A172 (cell line): ENCODE measurements around the gene OBSCN. TPM values are rescaled to one million over a fixed set of nuclear protein-coding genes. Genes with fewer than 3 reads are reported as not detected.

Source experiments
- DNase-seq: peaks from one replicate; pipeline ENCODE4 v3.0.0-alpha.2; 2015; ENCODE audit warnings: low spot score
- total RNA-seq: library from RNA; depleted of rRNA; stranded (reverse); fragments of >200 nt; shearing (Covaris generic); gene quantifications from 2 replicates; pipeline ENCODE4 v1.2.3, GENCODE V29; 2014

The OBSCN gene
- total RNA-seq, 1 experiment from 2014 or later = 9.9 TPM

DNA sequence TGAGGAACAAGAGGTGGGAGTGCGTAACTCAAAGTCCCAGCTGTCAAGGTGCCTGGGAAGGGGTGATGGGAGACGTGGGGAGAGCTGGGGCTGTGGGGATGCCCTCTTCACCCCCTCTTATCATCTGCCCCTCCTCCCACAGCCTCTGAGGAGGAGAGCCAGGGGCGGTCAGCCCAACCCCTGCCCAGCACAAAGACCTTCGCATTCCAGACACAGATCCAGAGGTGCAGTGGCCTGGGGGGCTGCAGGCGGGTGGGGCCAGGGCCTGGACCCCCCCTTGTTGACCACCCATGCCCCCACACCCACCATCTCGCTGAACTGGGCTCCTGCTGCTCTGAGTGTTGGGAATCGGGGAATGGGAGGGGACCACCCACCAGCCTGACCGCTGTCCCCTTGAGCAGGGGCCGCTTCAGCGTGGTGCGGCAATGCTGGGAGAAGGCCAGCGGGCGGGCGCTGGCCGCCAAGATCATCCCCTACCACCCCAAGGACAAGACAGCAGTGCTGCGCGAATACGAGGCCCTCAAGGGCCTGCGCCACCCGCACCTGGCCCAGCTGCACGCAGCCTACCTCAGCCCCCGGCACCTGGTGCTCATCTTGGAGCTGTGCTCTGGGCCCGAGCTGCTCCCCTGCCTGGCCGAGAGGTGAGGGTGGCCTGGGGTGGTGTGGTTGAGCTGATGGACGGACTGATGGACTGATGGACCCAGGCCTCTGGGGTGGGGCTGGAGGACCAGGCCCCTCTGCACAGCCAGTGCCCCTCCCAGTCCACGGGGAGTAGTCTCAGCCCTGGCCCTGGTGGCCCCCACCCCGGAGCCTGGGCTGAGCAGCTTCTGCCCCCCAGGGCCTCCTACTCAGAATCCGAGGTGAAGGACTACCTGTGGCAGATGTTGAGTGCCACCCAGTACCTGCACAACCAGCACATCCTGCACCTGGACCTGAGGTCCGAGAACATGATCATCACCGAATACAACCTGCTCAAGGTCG lies 169.1 kb downstream of the OBSCN start:
- DNase-seq = no peak

DNA sequence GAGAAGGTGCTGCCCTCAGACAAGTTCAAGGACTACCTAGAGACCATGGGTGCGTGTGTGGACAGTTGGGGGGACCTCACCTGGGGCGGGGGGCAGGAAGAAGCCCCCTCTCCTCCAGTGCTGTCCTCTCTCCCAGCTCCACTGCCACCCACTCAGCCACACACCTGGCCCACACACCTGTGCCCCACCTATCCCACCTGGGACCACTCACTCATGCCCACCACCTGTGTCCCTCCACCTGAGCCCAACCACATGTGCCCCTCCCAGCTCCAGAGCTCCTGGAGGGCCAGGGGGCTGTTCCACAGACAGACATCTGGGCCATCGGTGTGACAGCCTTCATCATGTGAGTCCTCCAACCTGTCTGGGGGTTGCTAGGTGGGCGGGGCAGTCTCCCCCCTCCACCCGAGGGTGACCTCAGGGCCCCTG lies 169.8 kb downstream of the OBSCN start:
- no peak for DNase-seq

DNA sequence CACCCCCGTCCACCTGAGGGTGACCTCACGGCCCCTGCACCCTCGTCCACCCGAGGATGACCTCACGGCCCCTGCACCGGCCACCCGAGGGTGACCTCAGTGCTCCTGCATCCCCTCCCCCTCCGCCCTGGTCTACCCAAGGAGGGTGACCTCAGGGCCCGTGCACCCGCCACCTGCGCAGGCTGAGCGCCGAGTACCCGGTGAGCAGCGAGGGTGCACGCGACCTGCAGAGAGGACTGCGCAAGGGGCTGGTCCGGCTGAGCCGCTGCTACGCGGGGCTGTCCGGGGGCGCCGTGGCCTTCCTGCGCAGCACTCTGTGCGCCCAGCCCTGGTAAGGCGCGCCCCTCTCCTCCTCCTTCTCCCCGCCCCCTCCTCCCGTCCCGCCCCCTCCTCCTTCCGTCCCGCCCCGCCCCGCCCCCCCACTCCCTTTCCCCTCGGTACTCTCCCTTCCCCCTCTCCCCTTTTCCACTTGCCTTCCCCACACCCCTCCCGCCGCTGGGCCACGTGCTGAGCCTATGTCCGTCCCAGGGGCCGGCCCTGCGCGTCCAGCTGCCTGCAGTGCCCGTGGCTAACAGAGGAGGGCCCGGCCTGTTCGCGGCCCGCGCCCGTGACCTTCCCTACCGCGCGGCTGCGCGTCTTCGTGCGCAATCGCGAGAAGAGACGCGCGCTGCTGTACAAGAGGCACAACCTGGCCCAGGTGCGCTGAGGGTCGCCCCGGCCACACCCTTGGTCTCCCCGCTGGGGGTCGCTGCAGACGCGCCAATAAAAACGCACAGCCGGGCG lies 170.4 kb downstream of the OBSCN start:
- DNase-seq = no peak

DNA sequence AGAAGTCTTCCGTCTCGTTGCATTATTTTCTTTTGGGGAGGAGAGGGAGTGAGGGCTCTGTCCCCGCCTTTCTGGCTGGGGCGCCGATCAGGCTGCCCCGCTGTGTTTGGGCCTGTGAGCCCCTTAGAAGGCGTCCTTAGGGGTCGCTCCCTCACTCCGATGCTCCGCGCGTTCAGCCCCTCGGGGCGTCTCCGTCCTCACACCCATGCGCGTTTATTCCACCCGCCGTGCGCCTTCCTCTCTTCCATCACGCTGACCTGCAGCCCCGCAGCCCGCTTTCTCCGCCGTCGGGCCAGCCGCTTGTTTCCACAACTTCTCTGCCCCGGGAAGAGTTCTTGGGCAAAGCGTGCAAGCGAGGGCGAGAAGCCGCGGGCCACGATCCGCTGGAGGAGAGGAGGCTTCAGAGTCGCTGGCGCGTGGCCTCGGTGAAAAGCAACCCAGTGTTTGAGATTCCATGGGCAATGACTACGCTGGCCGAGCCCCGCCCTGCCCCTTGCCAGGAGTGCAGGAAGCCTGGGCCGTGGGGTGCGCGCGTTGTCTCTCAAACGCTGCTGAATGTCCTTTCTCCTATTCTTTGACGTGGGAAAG lies 171.1 kb downstream of the OBSCN start:
- DNase-seq = no peak

DNA sequence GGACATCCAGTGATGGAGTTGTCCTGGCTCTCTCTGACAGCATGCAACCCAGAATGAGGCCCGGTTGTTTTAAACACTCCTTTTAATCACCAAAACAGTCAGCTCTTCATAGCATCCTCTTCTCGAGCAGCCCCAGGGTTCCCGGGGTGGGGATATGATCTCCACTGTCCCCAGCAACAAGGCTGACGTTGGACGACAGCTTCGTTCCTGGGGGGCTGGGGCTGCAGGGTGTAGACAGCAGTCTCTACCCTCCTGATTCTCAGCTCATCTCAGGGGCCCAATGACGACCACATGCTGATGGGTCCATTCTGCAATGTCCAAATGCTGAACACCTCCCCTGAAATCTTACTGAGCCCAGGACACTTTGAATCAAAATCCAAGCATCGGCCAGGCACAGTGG lies 171.8 kb downstream of the OBSCN start:
- DNase-seq = no peak

DNA sequence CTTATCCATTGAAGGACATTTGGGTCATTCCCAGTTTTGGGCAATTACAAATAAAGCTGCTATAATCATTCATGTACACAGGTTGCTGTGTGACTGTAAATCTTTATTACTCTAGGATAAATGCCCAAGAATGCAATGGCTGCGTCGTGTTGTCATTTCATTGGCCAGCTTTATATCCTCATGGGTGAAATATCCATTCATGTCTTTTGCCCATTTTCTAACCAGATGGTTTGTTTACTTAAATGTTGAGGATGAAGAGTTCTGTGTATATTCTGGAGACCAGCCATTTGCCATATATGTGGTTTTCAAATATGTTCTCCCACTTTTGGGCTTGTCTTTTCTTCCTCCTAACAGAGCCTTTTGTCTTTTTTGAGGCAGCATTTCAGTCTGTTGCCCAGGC lies 173.5 kb downstream of the OBSCN start:
- DNase-seq = no peak

DNA sequence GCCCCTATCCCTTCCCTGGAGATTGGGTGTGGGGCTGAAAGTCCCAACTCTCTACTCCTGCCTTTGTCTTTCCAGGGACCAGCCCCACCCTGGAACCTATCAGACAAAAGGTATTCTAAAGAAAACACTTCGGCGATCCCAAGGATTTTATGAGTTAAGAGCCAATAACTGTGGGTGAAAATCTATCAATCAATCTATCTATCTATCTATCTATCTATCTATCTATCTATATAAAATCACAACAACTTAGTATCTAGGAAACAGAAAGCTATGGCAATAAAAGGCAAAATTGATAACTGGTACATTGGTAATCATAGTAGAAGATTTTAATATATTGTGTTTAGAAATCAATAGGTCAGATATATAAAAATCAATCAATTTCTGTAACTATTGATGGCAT lies 175.9 kb downstream of the OBSCN start:
- no peak for DNase-seq

DNA sequence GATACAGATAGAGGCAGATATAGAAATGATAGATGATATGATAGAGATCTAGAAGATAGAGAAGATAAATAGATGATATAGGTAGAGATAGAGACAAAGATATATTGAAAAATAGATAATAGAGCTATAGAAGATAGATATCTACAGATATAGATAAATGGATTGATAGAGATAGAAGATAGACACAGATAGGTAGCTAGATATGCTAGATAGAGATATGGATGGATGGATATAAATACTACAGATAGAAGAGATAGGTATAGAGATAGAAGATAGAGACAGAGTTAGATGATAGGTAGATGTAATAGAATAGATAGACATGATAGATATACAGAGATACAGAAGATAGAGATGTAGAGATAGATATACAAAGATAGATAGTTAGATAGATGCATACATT lies 177.4 kb downstream of the OBSCN start:
- DNase-seq = no peak

DNA sequence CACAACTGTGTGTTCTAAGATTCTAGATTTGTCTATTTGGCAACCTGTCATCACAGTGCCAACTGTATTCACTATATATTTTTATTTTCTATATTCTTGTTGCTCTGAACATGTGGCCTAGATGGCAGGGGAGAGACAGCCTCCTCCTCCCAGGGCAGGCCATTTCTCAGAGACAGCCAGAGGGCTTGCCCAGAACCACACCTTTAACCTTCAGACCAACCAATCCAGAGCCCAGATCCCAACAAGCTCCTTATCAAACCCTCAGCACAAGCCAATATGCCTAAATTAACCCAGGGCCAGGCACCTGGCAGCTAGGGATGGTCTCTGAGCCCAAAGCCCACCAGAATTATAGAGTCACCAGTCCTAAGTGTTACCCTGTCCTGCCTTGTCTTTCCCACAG lies 179.5 kb downstream of the OBSCN start:
- DNase-seq = no peak

DNA sequence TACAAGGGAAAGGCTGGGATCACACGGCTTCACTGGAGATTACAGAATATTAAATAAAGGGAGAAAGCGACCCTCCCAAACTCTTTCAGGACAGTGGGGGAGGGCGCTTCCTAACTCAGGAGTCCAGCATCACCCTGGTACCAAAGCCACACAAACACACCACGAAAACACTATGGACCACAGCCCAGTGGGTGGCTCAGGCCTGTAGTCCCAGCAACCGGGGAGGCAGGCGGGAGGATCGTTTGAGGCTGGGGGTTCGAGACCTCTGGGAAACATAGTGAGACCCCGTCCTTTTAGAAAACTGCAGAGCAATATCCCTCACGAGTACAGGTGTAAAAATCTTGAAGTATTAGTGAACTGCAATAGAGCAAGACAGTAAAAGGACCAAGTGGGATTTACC lies 182.8 kb downstream of the OBSCN start:
- DNase-seq = no peak

DNA sequence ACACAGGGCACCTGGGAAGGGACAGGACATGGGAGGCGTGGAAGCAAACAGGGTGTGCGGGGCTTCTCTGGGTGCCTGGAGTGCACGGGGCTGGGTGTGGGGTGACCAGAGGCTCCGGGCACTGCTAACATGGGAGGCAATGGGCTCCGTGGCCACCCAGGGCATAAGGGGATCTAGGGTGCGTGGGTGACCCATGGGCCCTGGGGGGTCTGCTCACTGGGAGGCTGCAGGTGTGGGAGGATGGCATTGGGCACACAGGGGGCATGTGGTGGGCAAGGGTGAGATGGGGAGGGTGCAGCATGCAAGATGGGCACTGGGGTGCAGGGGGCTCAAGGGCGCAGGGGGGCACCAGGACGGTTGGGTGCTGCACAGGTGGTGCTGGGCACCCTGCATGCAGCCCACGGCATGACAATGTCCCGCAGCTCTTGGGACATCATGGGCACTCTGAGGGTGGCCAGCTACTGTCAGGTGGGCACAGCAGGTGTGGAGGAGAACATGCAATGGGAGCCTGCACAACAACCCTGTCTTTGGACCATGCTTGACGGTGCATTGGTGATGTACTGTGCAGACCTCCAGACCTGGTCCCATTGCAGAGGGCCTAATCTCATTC lies 183.7 kb downstream of the OBSCN start:
- no peak for DNase-seq

DNA sequence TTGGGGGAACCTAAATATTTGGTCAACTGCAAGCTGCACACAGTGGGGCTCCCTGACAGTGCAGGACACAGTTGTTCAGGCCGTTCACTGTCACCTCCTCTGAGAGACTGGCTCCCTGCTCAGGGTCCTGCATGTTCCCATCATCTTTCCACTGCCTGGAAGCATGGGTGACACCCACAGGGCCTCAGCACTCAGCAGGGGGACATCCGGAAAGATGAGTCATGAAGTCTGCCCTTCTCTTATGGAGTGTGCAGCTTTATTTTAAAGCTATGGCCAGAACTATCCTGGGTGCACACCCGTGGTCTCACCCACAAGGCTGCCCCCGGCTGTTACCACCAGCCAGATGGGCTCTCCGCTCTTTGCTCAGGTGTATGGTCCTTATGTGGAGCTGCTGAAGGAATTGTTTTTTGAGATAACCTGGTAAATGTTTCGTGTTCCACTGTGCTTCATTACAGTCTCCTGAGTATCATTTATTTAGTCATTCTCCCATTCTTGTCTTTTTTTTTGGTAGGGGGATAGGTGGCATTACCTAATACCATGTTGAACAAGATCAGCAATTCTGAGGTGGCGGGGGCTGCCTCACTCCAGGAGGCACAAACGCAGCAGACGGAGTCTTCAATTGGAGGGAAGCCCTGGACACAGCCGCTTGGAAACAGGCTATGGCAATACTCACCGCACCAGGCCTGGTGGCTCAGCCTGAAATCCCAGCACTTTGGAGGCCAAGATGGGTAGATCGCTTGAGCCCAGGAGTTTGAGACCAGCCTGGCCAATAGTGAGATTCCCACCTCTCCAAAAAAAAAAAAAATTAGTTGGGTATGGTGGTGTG lies 184.5 kb downstream of the OBSCN start:
- DNase-seq = peak; percentile 92

DNA sequence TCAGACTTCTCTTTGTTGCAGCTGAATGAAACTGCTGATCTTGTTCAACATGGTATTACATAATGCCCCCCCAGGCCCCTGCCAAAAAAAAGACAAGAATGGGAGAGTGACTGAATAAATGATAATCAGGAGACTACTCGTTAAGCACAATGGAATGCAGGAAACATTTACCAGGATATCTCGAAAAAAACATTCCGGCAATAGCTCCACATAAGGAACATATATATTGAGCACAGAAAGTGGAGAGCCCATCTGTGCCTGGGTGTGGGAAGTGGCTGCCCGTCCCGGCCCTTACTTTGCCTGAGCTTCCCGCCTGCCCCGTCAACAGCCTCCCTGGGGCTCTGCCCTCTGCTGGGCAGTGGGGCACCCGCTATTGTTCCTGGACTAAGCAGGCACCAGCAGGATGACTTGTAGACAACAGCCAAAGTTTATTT lies 185.4 kb downstream of the OBSCN start:
- peak; percentile 84 for DNase-seq

DNA sequence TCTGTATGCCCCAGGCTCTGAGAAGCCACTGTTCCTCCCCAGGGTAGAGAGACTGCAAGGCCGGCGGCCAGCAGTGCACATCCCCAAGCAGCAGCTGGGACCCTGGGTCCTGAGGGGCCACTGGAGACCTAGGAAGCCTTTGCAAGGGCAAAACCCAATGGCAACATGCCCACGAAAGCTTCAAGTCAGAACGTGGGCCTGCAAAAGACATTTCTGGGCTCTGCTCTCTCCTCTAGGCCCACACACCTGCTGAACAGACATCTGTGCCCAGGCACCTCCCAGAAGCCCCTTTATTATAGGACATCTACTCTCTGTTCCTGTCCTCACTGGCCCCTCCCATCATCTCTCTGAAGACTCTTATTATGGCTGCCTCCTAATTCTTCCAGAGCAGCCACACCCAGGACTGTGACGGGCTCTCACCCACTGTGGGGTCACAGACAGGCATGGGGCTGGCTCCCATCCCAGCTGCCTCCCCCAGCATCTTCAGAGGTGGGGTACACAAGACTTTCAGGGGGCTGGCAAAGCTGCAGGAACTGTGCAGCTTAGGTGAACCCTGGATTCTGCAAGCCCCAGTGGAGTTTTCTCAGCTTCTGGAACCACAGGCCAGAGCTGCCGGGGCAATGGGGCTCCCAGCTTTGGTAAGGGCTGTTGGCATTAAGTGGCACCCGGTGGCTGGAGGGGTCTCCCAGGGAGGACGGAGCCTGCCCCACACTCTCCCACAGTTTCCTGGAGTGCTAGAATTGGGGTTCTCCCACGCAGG lies 186.1 kb downstream of the OBSCN start:
- DNase-seq = no peak

DNA sequence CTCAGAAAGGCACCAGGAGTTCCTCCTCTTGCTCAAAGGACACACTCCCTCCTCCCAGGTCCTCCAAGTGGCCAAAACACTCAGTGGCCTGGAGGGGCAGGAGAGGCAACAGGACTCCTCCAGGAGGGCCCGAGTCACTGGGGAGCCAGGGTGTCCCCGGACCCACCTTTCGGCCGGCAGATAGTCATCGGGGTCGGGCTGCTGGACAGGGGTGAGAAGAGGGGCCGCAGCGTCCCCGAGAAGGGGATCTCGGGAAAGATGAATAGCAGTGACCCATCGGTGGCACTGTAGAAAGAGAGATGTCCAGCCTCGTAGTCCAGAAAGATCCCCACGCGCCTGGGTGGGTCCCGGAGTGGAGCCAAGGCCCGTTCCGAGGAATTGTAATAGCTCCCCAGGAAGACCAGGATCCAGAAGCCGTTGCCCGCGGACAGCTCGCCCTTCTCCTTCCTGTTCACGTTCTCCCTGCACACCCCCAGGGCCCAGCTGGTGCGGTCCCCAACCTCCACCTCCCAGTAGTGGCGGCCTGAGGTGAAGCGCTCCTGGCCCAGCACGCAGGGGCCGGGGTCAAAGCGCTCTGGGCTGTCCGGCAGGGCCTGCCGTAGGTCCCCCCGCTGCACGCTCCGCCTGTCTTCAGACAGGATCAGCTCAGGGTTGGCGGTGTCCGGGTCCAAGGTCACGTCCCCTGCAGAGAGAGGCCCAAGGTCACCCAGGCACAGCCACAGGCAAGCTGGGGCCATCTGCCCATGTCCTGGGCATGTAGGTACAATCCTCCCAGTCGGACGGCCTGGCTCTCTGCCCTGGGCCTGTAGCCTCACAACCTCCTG lies 186.9 kb downstream of the OBSCN start:
- DNase-seq = no peak

DNA sequence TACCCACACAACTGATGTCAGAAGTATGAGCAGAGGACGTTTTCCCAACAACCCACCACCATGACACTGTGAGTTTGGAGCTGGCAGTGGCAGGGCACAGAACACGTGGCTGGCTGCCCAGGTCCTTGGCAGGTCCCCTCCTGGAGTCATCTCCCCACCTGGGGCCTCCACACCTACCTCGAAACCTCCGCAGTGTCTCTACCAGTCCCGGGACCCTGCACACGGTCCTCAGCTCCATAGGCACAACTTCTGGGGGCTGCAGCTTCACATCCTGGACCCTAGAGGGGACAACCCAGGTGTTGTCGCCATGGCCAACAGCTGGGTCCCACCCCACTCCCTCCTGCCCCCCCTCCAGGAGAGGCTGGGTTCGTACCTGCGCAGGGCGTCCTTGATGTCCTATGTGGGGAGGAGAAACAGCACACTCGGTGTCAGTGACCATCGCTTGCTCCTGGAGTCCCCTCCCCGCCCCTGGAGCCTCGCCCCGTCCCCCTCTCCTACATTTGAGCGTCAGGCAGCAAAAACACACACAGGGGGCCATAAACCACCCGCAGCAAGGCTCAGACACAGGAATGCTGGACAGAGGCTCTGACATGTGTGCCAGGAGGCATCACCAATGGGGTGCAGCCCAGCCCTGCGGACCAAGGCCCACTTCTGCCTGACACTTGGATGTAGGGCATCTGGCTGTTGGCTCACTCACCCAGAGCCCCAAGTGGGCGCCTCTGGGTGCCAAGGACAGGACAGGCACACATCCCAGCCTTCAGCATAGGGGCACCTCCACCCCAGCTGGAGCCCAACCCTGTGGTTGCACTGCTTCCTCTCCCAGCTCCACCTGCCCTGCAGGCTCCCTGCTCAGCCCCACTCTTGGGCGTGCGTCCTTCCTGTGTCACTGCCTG lies 189.2 kb downstream of the OBSCN start:
- no peak for DNase-seq

DNA sequence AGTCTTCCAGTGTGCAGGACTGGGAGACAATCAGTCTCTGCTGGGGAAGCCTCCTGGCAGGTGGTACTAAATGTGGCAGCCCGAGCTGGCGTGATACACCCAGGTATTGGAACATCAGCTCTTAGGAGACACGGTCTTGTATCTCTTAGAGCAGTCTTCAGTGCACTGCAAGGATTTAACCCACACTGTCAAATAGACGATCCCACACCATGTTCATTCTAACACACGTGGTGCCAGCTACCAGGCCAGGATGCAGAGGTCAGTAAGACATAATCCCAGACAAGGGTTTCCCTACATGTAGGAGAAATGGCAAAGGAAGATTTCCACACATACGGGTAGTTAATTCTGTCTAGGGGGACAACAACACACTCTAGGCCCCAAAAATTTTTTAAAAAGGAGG lies 190.1 kb downstream of the OBSCN start:
- DNase-seq = no peak

DNA sequence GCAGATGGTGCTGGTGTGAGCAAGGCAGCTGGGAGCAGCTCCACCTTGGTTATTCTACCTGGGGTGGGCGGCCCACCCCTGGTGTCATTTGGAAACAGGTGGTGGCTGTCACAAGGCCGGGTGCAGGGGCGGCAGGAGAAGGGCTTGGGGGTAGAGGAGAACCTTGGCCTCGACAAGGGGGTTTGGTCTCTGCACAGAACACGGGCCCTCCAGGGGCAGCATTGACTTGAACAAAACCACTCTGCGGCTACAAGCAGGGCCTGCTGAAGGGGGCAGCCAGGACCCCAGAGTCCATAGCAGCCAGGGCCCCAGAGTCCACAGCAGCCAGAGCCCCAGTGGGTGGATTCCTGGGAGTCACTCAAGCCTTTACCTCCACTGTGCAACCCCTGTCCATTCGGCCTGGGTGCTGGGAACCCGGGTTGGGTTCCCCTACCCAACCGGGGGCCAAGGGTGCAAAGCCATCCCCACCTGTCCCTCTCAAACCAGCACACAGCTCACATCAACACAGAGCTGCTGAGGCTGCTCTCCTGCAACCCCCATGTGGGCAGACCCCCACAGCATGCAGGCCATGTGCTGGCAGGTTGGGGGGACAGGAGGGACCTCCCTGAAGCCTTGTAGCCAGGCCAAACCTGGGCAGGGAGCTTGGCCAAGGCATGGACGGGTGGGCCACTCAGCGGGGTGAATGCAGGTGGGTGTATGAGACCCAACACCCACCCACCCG lies 191.1 kb downstream of the OBSCN start:
- no peak for DNase-seq
